Central memory CD8-positive, alpha-beta T cell (primary cell): ENCODE results near the gene SWT1.

Experiments
- ATAC-seq: fragments of 150-1000 bp; cut with Tn5 transposase; replicated peaks from 2 replicates; pipeline ENCODE4 v1.10.0; 2022; ENCODE audit warnings: mild to moderate bottlenecking, moderate FRiP score, moderate number of reproducible peaks; ENCODE audit not compliant: poor library complexity, severe bottlenecking; ENCODE audit errors: extremely low read depth
- DNase-seq, 2 donors: peaks; one replicate each; pipeline ENCODE4 v3.0.0; 2021; ENCODE audit warnings: low spot score in 2 of 2
- H3K27ac Mint-ChIP-seq: one replicate; pipeline ENCODE4 v1.8.0; 2022; ENCODE audit warnings: low read depth, mild to moderate bottlenecking, moderate library complexity, mixed read lengths
- H3K27me3 Mint-ChIP-seq: one replicate; pipeline ENCODE4 v1.8.0; 2022; ENCODE audit warnings: mixed read lengths
- H3K36me3 Mint-ChIP-seq: one replicate; pipeline ENCODE4 v1.8.0; 2022; ENCODE audit warnings: mild to moderate bottlenecking, moderate library complexity, mixed read lengths; ENCODE audit not compliant: insufficient read depth
- H3K4me1 Mint-ChIP-seq: one replicate; pipeline ENCODE4 v1.8.0; 2022; ENCODE audit warnings: mixed read lengths
- H3K4me3 Mint-ChIP-seq: one replicate; pipeline ENCODE4 v1.8.0; 2022; ENCODE audit warnings: mild to moderate bottlenecking, moderate library complexity, mixed read lengths
- H3K9me3 Mint-ChIP-seq: one replicate; pipeline ENCODE4 v1.8.0; 2022; ENCODE audit warnings: mixed read lengths

The SWT1 gene

GRCh38 chr1:185156854-185157598 lies at the start of gene SWT1, which contains the start of gene TRMT1L:
SWT1 (plus strand) TSS chr1:185157167; CDS start chr1:185160842, 3,675 bp downstream.
TRMT1L (minus strand) TSS chr1:185156953; CDS start chr1:185156712, 241 bp downstream.
- Mint-ChIP-seq H3K4me1 (peaks cover 49% of the 10 kb centered on the region), H3K27me3 (no peaks in the 10 kb centered on the region), H3K9me3 (no peaks in the 10 kb centered on the region), H3K27ac (peak within 1 kb of the TSS; percentile 97), H3K4me3 (peak within 1 kb of the TSS; percentile 99), H3K36me3 (peaks cover 14% of the 10 kb centered on the region)
- ATAC-seq (peak; percentile 95), DNase-seq (peak; percentile 95 to 96)

GRCh38 chr1:185108321-185108720 lies 48.6 kb upstream of the SWT1 start:
- no peak for ATAC-seq
- DNase-seq: no peak
- Mint-ChIP-seq H3K4me1 (no peaks in the 10 kb centered on the region), H3K27me3 (no peaks in the 10 kb centered on the region), H3K36me3 (peaks cover 3% of the 10 kb centered on the region), H3K27ac (no peak overlapping the region), H3K4me3 (no peak overlapping the region), H3K9me3 (peaks cover 12% of the 10 kb centered on the region)

GRCh38 chr1:185110145-185110544 lies 46.8 kb upstream of the SWT1 start:
- Mint-ChIP-seq H3K9me3 (peaks cover 12% of the 10 kb centered on the region), H3K36me3 (peaks cover 3% of the 10 kb centered on the region), H3K4me3 (no peak overlapping the region), H3K27me3 (no peaks in the 10 kb centered on the region), H3K27ac (no peak overlapping the region), H3K4me1 (no peaks in the 10 kb centered on the region)
- DNase-seq (no peak), ATAC-seq (no peak)

- DNase-seq: no peak
- peaks cover 12% of the 10 kb centered on the region for H3K9me3 Mint-ChIP-seq
- no peak for ATAC-seq
- H3K4me3 Mint-ChIP-seq: no peak overlapping the region
- peaks cover 1% of the 10 kb centered on the region for H3K36me3 Mint-ChIP-seq
- H3K27me3 Mint-ChIP-seq: no peaks in the 10 kb centered on the region
- H3K27ac Mint-ChIP-seq: no peak overlapping the region
- no peaks in the 10 kb centered on the region for H3K4me1 Mint-ChIP-seq
Observed at GRCh38 chr1:185111873-185112272, 45.1 kb upstream of the SWT1 start.

GRCh38 chr1:185112356-185112755 lies 44.6 kb upstream of the SWT1 start:
- no peaks in the 10 kb centered on the region for H3K27me3 Mint-ChIP-seq
- no peak overlapping the region for H3K4me3 Mint-ChIP-seq
- peaks cover 3% of the 10 kb centered on the region for H3K36me3 Mint-ChIP-seq
- DNase-seq (no peak), ATAC-seq (no peak)
- no peaks in the 10 kb centered on the region for H3K4me1 Mint-ChIP-seq
- H3K9me3 Mint-ChIP-seq: peaks cover 12% of the 10 kb centered on the region
- no peak overlapping the region for H3K27ac Mint-ChIP-seq

- ATAC-seq (no peak), DNase-seq (no peak)
- Mint-ChIP-seq H3K4me1 (no peaks in the 10 kb centered on the region), H3K9me3 (no peaks in the 10 kb centered on the region), H3K4me3 (no peak overlapping the region), H3K27me3 (no peaks in the 10 kb centered on the region), H3K27ac (no peak overlapping the region), H3K36me3 (peaks cover 53% of the 10 kb centered on the region)
Observed at GRCh38 chr1:185129708-185130107, 27.3 kb upstream of the SWT1 start.

- no peaks in the 10 kb centered on the region for H3K27me3 Mint-ChIP-seq
- H3K4me1 Mint-ChIP-seq: no peaks in the 10 kb centered on the region
- peaks cover 43% of the 10 kb centered on the region for H3K36me3 Mint-ChIP-seq
- ATAC-seq: no peak
- no peak overlapping the region for H3K27ac Mint-ChIP-seq
- no peak overlapping the region for H3K4me3 Mint-ChIP-seq
- no peak for DNase-seq
- H3K9me3 Mint-ChIP-seq: no peaks in the 10 kb centered on the region
Observed at GRCh38 chr1:185132534-185132933, 24.4 kb upstream of the SWT1 start.

- DNase-seq: no peak
Observed at GRCh38 chr1:185137896-185138545, 18.9 kb upstream of the SWT1 start.

GRCh38 chr1:185139246-185139645 lies 17.7 kb upstream of the SWT1 start:
- Mint-ChIP-seq H3K27me3 (no peaks in the 10 kb centered on the region), H3K4me3 (no peak overlapping the region), H3K4me1 (no peaks in the 10 kb centered on the region), H3K9me3 (no peaks in the 10 kb centered on the region), H3K27ac (no peak overlapping the region), H3K36me3 (peaks cover 32% of the 10 kb centered on the region)
- ATAC-seq (no peak), DNase-seq (no peak)

More at GRCh38 chr1:185137896-185138545, 18.9 kb upstream of the SWT1 start:
- Mint-ChIP-seq H3K27ac (no peak overlapping the region), H3K27me3 (no peaks in the 10 kb centered on the region), H3K4me3 (no peak overlapping the region), H3K4me1 (no peaks in the 10 kb centered on the region), H3K36me3 (peaks cover 37% of the 10 kb centered on the region), H3K9me3 (no peaks in the 10 kb centered on the region)
- ATAC-seq: no peak

- Mint-ChIP-seq H3K27me3 (no peaks in the 10 kb centered on the region), H3K4me1 (no peaks in the 10 kb centered on the region), H3K27ac (no peak overlapping the region), H3K36me3 (peaks cover 40% of the 10 kb centered on the region), H3K9me3 (no peaks in the 10 kb centered on the region), H3K4me3 (no peak overlapping the region)
- ATAC-seq (no peak), DNase-seq (no peak)
Observed at GRCh38 chr1:185144233-185144632, 12.7 kb upstream of the SWT1 start.

GRCh38 chr1:185151215-185151614 lies 5.8 kb upstream of the SWT1 start:
- H3K27me3 Mint-ChIP-seq: no peaks in the 10 kb centered on the region
- peaks cover 20% of the 10 kb centered on the region for H3K36me3 Mint-ChIP-seq
- no peak overlapping the region for H3K27ac Mint-ChIP-seq
- no peaks in the 10 kb centered on the region for H3K9me3 Mint-ChIP-seq
- H3K4me3 Mint-ChIP-seq: no peak overlapping the region
- no peak for DNase-seq
- ATAC-seq: no peak
- peaks cover 29% of the 10 kb centered on the region for H3K4me1 Mint-ChIP-seq

GRCh38 chr1:185152187-185152767 lies 4.7 kb upstream of the SWT1 start:
- Mint-ChIP-seq H3K27ac (no peak overlapping the region), H3K9me3 (no peaks in the 10 kb centered on the region), H3K36me3 (peaks cover 28% of the 10 kb centered on the region), H3K27me3 (no peaks in the 10 kb centered on the region), H3K4me3 (no peak overlapping the region), H3K4me1 (peaks cover 32% of the 10 kb centered on the region)
- DNase-seq: no peak
- no peak for ATAC-seq
